Stimulated activated CD4-positive, alpha-beta T cell treated with anti-CD3 and anti-CD28 coated beads, TNF-alpha, amount 100 ng/mL, for 1 hour (primary cell): ENCODE data around the gene SPG7.

Source experiments
- DNase-seq, 3 donors: peaks; one replicate each; pipeline ENCODE4 v3.0.0-alpha.2; 2020; ENCODE audit warnings: low read depth in 3 of 3, low spot score in 1 of 3

The SPG7 gene

DNA sequence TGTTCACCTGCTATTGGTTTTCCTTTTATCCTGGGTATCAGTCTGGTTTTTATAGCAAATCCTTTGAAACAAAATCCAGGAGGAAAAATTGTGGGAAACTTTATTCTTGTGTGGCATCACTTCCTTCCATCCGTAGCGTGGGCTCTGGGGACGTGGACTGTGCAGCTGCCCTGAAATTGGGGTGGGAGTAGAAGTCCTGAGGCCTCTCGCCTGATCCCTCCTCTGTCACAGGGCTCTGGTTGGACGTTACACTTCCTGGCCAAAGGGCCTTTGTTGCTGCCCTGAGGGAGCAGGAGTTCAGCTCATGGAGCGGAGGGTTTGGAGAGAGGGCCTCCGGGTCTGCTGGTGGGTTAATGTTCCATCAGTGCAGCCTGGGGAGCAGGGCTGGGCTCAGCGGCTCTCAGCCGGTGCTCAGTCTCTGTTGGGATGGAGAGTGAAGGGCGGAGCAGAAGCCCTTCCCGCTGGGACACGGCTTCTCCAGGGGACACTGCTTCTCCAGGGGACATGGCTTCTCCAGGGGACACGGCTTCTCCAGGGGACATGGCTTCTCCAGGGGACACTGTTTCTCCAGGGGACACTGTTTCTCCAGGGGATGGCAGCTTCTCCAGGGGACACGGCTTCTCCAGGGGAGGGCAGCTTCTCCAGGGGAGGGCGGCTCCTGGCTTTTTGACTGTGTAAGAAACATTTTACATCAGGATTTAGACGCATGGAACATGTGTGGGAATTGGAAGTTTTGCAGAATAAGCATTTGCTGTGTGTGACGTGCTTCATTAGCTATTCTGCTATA, 37.0 kb downstream of the SPG7 start:
- DNase-seq: no peak

DNA sequence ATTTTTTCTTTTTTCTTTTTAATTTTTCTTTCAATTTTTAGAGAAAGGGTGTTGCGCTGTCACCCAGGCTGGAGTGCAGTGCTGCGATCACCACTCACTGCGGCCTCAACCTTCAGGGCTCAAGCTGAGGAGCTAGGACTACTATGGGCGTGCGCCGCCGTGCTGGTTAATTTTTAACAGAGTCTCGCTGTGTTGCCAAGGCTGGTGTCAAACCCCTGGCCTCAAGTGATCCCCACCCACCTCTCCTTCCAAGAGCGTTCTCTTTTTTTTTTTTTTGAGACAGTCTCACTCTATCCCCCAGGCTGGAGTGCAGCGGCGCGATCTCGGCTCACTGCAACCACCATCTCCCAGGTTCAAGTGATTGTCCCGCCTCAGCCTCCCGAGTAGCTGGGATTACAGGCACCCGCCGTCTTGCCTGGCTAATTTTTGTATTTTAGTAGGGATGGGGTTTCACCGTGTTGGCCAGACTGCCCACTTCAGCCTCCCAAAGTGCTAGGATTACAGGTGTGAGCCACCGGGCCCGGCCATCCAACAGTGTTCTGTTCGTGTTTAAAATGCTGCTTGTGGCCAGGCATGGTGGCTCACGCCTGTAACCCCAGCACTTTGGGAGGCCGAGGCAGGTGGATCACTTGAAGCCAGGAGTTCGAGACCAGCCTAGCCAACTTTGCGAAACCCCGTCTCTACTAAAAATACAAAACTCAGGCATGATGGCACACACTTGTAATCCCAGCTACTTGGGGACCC, 37.8 kb downstream of the SPG7 start:
- no peak for DNase-seq

DNA sequence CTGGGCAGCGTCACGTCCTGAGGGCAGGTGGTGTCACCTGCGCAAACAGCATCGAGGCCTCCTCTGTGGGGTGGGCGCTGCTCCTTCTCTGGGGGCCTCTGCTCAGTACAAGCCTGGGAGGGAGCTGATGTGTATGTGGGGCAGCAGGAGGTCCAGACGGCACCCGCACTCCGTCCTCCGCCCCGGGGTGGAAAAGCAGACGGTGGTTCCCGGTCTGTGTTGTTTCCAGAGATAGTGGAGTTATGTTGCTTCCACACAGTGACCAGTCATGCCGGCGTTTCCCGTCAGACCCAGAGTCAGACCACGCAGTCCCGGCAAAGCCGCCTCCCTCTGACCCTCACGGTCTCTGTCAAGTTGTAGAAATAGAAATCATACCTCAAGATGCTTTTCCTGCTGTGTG, 38.6 kb downstream of the SPG7 start:
- DNase-seq: no peak

- DNase-seq: no peak
Observed at GRCh38 chr16:89547291-89547690, 39.1 kb downstream of the SPG7 start.

DNA sequence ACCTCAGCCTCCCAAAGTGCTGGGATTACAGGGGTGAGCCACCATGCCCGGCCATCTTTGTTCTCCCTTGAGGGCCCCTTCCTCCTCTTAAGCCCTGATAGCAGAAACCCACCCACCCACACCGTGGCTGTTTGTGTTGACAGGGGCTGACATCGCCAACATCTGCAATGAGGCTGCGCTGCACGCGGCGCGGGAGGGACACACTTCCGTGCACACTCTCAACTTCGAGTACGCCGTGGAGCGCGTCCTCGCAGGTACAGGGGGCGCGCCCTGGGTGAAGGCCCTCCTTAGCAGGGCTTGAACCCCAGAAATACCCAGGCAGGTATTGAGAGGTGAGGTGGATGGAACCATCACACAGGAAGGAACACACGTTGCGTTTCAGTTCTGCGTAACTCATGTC, 39.7 kb downstream of the SPG7 start:
- DNase-seq: no peak

DNA sequence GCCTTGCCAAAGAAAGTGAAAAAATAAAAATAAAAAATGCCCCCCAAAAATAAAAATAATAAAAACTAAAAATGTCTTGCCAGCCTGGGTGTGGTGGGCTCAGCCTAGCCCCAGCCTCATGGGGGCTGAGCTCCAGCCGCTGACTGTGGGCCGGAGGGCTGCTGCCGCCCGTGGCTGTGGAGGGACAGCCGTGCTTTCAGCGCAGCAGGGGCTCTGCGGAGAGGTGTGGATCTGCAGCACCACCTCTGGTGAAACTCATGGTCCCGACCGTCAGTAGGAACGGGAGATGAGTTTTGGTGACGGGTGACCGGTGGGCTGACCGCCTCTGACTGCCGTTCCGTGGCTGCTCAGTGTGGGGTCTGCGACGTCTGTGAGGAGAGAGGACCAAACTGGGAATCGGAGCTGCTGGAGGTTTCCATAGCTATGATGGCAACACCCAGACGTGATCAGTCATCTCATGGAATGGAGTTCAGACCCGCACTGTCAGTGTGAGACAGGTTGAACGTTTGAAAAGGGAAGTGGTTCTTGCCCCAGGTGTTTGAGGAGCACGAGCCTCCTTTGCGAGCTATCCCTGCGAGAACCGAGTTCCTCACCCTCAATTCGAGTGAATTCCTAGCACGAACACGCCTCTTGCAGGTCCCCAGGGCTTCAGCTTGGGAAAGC, 40.3 kb downstream of the SPG7 start:
- DNase-seq: no peak

- no peak for DNase-seq
Observed at GRCh38 chr16:89549007-89549700, 41.0 kb downstream of the SPG7 start.

DNA sequence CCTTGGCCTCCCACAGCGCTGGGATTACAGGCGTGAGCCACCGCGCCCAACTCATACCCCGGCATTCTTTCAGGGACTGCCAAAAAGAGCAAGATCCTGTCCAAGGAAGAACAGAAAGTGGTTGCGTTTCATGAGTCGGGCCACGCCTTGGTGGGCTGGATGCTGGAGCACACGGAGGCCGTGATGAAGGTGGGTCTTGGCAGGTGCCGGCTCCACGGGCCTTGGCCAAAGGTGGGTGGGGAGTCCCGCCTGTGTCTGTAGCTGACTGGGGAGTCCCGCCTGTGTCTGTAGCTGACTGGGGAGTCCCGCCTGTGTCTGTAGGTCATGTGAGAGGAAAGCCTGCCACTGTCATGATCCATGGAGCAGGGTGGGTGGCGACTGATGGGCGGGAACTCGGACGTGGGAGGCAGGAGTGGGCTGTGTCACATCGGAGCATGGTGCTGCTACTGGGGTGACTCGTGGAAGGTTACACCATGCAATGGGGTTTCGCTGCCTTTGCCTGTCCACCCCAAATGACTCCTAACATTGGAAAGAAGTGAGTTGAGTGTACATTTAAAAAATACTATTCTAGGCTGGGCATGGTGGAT, 42.3 kb downstream of the SPG7 start:
- no peak for DNase-seq

DNA sequence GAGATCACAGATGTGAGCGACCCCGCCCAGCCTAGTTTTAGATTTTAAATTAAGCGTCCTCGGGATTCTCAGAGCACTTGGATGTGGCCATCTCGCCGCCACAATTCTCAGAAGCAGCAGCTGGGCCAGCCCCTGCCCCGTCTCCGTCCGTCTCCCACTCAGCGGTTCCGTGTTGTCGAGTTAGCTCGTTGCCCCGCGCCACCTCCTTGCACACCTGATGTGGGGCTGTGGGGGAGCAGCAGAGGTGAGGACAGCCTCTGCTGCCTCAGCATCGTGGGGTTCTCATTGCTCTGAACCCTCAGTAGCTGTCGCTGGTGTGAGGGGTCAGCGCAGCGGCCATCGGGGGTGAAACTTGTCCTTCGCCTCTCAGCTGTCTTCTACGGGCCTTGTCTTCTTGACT, 44.1 kb downstream of the SPG7 start:
- no peak for DNase-seq

GRCh38 chr16:89552913-89553312, 44.7 kb downstream of the SPG7 start:
- DNase-seq: no peak

DNA sequence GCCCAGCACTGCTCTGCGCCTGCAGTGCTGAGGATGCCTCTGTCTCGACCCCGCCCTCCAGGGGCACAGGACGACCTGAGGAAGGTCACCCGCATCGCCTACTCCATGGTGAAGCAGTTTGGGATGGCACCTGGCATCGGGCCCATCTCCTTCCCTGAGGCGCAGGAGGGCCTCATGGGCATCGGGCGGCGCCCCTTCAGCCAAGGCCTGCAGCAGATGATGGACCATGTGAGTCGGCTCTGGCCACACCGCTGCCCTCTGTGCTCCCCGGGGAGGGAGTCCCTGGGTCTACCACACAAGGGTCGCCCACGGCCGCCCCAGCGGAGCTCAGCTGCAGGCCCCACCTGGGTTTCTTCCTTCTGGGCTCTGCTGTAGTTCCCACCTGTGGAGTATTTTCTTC, 45.5 kb downstream of the SPG7 start:
- DNase-seq: no peak

DNA sequence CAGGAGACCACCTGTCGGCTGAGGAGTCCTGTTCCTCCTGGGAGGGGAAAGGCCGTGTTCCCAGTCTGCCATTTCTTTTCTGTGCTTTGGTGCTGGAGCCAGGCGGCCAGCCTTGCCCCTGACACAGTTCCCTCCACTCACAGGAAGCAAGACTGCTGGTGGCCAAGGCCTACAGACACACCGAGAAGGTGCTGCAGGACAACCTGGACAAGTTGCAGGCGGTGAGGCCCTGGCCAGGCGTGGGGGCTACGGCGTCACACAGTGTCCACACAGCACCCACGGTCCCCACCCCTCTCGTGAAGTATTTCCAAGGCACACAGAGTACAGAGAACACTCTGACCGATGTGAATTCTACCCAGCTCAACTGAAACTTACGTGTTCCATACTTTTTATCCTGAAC, 46.1 kb downstream of the SPG7 start:
- DNase-seq: no peak

GRCh38 chr16:89555265-89555664, 47.1 kb downstream of the SPG7 start:
- DNase-seq: no peak

GRCh38 chr16:89555780-89556179, 47.6 kb downstream of the SPG7 start:
- no peak for DNase-seq

DNA sequence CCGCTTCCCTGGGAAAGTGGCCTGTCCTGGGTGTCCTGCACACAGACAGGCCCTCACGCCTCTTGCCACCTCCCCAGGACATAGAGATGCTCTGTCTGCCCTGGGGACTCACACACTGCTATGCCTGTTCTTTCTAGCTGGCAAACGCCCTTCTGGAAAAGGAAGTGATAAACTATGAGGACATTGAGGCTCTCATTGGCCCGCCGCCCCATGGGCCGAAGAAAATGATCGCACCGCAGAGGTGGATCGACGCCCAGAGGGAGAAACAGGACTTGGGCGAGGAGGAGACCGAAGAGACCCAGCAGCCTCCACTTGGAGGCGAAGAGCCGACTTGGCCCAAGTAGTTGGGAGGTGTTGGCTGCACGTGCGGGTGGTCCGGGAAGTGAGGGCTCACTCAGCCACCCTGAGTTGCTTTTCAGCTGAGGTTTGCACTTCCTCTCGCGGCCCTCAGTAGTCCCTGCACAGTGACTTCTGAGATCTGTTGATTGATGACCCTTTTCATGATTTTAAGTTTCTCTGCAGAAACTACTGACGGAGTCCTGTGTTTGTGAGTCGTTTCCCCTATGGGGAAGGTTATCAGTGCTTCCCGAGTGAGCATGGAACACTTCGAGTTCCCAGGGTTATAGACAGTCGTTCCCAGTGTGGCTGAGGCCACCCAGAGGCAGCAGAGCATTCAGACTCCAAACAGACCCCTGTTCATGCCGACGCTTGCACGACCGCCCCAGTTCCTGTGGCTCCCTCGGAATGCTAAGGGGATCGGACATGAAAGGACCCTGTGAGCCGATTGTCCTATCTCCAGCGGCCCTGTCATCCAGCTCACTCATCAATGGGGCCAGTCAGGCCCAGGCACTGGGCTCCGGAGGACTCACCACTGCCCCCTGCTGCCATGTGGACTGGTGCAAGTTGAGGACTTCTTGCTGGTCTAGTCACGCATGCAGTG, 48.8 kb downstream of the SPG7 start:
- peak; percentile 41 to 78 (median 57) for DNase-seq

DNA sequence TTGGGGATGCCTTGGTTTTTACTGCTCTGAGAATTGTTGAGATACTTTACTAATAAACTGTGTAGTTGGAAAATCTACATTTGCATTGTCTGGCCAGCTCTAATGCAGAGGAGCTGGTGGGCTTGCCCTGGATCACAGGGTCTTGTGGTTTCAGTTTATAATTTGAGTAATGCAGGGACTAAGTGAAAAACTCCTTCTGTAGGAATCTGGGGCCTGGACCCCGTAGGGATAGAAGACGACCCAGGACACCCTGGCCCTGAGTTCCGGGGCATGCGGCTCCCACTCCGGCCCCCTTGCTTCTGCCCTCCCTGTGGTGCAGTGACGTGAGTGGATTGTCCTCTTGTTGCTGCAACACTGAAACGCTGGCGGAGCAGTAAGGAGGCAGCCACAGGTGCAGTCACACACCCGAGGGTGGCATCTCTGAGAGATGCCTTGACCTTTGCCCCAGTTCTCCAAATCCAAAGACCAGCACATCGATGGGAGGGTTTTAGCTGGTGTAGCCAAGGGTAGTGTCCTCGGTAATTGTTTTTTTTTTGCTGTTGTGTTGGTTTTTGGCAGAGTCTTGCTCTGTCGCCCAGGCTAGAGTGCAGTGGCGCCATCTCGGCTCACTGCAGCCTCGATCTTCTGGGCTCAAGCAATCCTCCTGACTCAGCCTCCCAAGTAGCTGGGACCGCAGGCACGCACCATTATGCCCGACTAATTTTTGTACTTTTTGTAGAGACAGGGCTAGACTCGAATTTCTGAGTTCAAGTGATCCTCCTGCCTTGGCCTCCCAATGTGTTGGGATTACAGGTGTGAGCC, 49.7 kb downstream of the SPG7 start:
- no peak for DNase-seq

- DNase-seq: peak; percentile 81 to 84 (median 84)
Observed at GRCh38 chr16:89560378-89561141, 52.4 kb downstream of the SPG7 start, which contains the start of gene RPL13. TSS of gene RPL13 (plus strand) at chr16:89560682. CDS start at chr16:89560960, 278 bp downstream.

- DNase-seq: peak in 1 of 3 donors; percentile 18
Observed at GRCh38 chr16:89561142-89561883, 53.1 kb downstream of the SPG7 start.
